Mammary epithelial cell (primary cell): ENCODE results near the gene RITA1.

ENCODE experiments used
- CTCF ChIP-seq, 2 donors: IDR thresholded peaks in 1 of 2; conservative IDR thresholded peaks in 1 of 2; 2 replicates each; pipeline ENCODE4 v1.5.1; 2011 to 2012; ENCODE audit warnings: inconsistent platforms in 2 of 2, low read length in 2 of 2, mild to moderate bottlenecking in 2 of 2, control low read depth in 1 of 2, low read depth in 1 of 2; ENCODE audit not compliant: insufficient read depth in 1 of 2; ENCODE audit errors: extremely low read depth in 1 of 2
- EZH2 ChIP-seq: IDR thresholded peaks from 2 replicates; pipeline ENCODE4 v1.6.1; 2012; ENCODE audit warnings: low read length, inconsistent platforms, borderline replicate concordance

GRCh38 chr12:113232089-113232839 is 46.7 kb downstream of the RITA1 start:
- TF ChIP-seq CTCF (conservative IDR thresholded peaks at IDR 0.05 in 1 of 2, IDR thresholded peaks at IDR 0.05 in 1 of 2; ENCODE audit: extremely low read depth in 1 of 2, insufficient read depth in 1 of 2, low read depth in 1 of 2, low read length in 2 of 2) (no peak), EZH2 (no peak)
